ENCODE measurements around the gene SMIM41.

The SMIM41 gene

GRCh38 chr12:52079576-52080402 is at the start of gene SMIM41:
SMIM41 (plus strand) TSS chr12:52079704; CDS start chr12:52079780, 76 bp downstream.
- no peak for DNase-seq (ENCODE audit: low read depth)

GRCh38 chr12:52032446-52032803 is 47.1 kb upstream of the SMIM41 start:
- DNase-seq (ENCODE audit: low read depth): no peak

DNA sequence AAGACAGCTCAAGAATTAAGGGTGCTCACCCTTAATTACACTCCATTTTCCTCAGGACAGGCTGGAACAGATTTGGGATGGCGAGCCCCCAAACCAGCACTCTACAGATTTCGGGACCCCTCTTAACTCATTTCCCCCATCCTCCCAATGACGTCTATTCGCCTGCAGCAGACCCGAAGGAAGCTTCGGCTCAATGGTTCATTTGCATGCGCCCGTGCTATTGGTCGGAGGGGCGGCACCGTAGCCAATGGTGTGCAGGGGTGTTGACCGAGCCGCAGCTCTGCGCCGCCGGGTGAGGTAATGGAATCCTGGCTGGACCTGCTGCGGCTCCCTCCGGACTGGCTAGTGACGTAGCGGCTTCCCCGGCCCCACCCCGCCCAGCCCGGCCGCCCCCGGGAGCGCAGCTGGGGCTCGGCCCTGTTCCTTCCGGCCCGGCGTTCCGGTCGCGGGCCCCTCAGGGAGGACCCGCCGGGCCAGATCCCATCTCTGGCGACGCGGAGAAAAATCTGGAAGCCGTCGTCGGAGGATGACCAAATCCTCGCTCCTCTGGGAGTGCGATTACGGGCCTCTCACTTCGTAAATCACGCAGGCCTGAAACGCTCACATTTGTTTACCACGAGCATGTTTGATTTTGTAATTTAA is 46.6 kb upstream of the SMIM41 start:
- DNase-seq (ENCODE audit: low read depth): peak; percentile 92

DNA sequence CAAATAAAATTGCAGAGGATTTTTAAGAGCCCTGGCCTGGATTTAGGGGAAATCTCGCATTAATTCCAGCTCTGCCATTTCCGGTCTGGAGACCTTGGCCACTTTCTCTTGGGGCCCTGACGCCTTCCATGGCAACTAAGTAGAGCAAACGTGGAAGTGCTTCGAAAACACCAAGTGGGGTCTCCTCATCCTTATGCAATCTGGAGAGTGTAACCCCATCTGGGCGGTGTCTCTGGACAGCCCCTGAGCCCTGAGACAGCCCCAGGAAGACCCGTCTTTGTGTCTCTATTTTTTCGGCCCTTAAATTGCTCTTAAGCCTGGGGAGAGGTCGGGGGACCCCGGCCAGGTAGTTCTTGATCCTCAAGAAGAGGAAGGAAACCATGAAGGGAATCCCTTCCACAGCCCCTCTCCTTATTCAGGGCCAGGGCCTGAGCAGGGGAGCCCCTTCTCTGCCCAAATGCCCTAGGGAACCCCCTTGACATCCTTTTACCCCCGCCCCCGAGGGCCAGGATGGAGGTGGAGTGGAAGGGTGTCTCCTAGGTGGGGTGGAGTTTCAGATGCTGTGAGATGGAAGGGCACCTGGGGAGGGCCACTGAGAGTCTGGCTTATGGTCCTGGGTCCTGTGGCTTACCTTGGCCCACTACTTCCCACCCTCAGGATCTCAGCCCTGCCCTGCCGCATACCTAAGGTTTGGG is 45.9 kb upstream of the SMIM41 start:
- DNase-seq (ENCODE audit: low read depth): no peak

- no peak for DNase-seq (ENCODE audit: low read depth)
Measured at GRCh38 chr12:52035190-52035589, 44.3 kb upstream of the SMIM41 start.

GRCh38 chr12:52035926-52036325 is 43.6 kb upstream of the SMIM41 start:
- no peak for DNase-seq (ENCODE audit: low read depth)

GRCh38 chr12:52036587-52037171 is 42.8 kb upstream of the SMIM41 start:
- peak; percentile 86 for DNase-seq (ENCODE audit: low read depth)

DNA sequence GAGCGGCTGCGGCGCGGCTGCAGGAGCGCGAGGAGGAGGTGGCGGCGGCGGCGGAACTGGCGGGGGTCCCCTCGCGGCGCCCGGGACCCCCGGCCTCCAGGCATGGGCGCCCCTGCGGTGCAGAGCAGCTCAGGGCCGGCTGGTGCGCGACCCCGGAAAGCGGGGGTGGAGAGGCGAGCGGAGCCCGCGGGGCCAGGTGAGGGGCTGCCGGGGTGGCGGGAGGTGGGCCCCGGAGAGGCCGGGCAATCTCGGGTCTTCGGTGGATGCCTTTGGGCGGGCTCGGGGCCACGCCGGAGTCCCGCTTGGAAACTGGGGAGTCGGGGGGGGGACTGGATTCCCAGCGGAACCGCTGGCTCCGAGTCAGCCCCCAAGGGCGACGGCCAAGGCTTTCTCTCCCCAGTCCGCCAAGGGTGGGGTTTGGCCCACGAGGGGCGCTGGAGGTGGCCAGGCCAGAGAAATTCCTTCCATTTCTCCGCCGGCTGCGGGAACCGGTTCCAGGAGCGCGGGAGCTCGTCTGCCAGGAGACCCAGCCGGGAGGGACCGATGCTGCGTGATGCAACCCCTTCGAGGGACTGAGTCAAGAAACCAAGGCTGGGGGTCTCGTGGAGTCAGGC is 42.1 kb upstream of the SMIM41 start:
- no peak for DNase-seq (ENCODE audit: low read depth)

DNA sequence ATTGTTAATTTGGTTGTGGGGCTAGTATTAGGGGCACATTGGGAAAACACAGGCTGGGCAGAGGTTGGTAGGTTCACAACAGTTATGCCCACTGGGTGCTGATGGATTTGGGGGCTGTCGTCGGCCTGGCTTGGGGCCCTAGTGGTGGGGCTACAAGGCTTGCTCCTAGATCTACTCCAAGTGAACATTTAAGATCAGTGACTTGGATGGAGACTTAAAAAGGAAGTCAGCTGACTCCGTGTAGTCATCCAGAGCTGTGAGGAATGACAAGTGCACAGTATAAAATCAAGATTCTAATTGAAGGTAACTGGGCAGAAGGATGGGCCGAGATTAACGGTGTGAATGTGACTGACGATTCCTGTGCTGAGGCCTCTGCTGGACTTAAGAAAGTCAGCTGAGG is 41.1 kb upstream of the SMIM41 start:
- no peak for DNase-seq (ENCODE audit: low read depth)

- no peak for DNase-seq (ENCODE audit: low read depth)
Measured at GRCh38 chr12:52041035-52041434, 38.5 kb upstream of the SMIM41 start.

DNA sequence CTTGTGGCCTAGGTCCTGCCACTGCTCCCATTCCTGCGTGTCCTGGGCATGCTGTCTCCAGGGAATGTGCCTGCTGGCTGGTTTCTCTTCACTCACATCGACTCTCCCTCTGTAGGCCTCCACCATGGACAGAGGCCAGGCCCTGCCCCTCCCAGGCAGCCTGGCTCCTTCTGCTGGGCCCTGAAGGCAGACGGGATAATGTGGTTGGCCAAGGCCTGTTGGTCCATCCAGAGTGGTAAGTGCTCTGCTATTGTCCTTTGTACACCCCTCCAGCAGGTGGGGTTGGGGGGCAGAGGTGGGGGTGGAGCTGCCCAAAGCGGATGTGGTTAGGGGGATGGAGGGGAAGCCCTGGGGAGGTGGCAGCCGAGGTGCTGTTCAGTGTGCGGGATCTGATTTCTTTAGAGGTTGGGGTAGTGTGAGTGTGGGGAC is 37.8 kb upstream of the SMIM41 start:
- DNase-seq (ENCODE audit: low read depth): no peak

DNA sequence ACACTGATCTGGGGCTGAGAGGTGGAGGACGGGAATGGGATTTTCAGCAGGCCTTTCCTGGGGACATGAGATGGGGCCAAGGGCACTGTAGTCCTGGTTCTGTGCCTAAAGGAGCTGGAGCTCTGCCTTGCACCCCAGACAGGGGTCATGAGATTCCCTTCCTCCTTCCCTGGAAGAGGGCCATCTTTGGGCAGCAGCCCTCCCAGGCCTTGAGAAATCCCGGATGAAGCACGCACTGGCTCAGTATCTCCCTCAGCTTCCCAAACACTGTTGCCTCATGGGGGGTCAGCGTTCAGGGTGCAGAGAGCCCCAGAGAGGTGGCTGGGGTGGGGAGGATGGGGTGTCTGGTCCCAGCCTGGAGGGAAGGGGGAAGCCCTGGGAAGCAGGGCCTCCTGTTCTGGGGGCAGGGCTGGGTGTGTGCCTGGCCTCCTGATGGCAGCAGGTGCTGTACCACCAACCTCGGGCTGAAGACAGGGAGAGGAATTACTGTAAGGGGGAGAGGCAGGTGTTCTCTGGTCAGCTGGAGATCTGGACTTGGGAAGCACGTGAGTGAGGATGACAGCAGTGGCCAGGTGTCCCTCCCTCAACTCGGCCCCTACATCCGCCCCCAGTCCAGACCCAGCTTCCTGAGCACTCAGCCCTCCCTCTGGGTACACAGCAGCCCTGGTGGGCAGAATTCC is 36.7 kb upstream of the SMIM41 start:
- no peak for DNase-seq (ENCODE audit: low read depth)

DNA sequence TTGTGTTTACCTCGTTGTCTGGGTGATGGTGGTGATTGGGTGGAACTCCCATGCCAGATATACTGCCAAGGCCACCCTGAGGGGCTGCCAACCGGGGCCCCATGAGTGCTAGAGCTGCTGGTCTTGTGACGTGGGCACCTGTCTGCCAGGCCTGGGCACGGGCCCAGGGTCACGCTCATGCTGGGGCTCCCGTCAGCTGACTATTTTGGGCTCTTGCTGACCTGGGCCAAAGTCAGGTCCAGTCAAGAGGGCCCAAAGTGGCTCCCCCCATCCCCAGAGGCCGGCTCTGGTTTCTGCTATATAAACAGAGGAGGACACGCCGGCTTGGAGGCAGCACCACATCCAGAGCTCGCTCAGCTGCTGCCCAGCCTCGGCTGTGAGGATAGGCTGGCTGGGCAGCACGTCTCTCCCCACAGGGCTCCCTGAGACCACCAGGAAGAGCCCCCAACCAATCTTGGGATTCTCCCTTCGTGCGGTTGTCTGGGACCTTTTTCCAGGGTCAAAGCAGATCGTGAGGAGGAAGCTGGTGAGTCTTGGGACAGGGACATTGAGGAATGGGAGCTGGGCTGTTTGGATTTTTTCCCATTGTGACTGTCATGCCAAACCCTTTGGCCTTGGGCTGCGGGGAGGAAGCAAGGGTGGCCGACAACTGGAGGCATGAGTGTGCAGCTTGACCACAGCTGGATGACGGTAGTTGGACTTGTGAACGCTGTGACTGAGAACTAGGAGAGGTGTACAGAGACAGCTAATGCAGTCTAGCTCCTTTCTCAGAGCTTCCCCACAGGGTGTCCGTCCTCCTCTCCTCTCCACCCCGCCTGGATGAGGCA is 35.9 kb upstream of the SMIM41 start:
- no peak for DNase-seq (ENCODE audit: low read depth)

GRCh38 chr12:52044292-52044983 is 35.1 kb upstream of the SMIM41 start:
- DNase-seq (ENCODE audit: low read depth): no peak

GRCh38 chr12:52045794-52046199 is 33.7 kb upstream of the SMIM41 start:
- DNase-seq (ENCODE audit: low read depth): no peak

DNA sequence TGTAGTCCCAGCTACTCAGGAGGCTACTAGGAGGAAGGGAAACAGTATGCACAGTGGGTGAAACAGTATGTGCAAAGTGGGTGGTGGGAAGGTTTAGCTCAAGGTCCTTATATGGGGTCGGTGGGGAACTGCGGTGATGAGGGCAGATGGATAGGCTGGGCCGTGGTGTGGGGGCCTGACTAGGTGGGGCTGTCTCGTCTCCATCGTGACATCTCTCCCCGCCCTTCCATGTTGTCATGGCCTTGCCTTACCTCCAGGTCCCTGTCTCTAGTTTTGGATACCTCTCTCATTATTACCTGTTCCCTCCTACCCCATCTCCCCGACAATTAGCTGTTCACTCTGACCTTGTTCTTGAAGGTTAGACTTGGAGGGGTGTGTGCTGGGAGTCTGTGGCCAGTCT is 32.6 kb upstream of the SMIM41 start:
- no peak for DNase-seq (ENCODE audit: low read depth)

GRCh38 chr12:52049286-52049685 is 30.2 kb upstream of the SMIM41 start:
- no peak for DNase-seq (ENCODE audit: low read depth)

GRCh38 chr12:52049688-52050087 is 29.8 kb upstream of the SMIM41 start:
- no peak for DNase-seq (ENCODE audit: low read depth)

DNA sequence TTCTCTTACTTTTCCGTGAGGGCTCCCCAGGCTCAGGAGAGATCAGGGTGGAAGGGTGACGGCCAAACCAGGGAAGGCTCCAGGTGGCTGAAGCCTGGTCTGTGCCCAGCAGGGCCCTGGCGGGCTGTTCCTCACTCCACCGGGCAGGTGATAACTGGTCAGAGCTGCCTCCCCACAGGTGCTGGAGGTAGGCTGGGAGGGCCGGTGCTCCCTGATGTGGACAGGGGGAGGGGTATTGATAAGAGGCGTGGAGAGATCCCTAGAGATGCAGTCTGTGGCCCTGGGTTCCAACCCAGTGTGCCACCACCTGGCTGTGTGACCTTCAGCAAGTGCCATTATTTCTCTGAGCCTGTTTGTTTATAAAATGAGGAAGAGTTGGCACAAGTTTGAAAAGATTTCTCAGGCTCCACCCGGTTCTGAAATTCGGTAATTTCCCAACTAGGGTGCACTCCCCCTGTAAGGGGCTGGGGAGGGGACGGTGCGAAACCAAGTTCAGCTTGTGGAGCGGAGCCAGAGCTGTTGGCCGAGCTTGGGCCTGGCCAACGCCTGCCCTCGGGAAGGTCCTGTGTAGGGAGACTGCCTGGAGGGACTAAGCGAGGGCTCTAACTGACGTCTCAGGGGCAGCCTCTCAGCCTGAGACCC is 29.3 kb upstream of the SMIM41 start:
- no peak for DNase-seq (ENCODE audit: low read depth)
